HG02973 (cell line): ENCODE results near the gene FOXN3.
"Not testable (repeated sequence)": the region's sequence is repeated elsewhere in the genome, so short reads cannot be mapped to it uniquely, and the experiment has no call there.

Experiments
- ATAC-seq: cut with Tn5 transposase; IDR thresholded peaks from one replicate; pipeline ENCODE4 v1.9.1; 2021; ENCODE audit warnings: moderate library complexity; ENCODE audit not compliant: unreplicated experiment

Gene FOXN3

DNA sequence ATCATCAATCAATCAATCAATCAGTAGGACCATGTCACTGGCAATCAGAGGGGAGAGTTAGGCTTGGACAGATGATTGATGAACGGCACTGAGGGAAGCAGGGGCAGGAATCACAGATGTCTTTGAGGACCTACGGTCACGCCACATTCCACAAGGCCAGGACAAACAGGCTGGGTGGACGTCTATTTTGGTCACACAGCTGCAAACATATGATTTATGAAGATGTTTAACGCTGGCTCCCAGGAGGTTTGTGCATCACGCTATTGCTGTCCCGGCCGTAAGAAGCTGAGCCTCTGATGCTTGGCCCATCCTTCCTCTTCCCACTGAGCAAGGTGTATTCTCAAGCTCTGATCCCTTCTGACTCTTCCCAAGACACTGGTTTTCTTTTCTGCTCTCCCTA, 160.8 kb downstream of the FOXN3 start:
- ATAC-seq: no peak

DNA sequence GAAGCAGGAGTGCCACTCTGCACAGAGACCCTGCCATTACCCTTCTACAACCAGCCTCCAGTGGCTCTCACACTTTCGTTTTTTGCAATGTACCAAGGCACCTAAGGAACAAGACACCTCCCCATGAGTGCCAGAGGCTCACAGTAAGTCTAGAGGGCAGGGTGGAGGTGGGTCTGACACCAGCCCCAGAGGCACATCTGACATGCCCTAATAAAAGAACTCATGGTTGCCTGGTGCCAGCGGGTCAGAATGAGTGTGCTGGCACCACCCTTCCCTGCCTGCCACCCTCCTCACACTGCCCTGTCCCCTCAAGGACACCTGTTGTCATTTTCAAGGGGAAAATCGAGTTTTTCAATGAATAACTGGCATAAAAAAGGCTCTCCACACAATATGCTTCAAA, 161.2 kb downstream of the FOXN3 start:
- ATAC-seq: no peak

GRCh38 chr14:89255012-89255411, 162.0 kb downstream of the FOXN3 start:
- ATAC-seq: no peak

DNA sequence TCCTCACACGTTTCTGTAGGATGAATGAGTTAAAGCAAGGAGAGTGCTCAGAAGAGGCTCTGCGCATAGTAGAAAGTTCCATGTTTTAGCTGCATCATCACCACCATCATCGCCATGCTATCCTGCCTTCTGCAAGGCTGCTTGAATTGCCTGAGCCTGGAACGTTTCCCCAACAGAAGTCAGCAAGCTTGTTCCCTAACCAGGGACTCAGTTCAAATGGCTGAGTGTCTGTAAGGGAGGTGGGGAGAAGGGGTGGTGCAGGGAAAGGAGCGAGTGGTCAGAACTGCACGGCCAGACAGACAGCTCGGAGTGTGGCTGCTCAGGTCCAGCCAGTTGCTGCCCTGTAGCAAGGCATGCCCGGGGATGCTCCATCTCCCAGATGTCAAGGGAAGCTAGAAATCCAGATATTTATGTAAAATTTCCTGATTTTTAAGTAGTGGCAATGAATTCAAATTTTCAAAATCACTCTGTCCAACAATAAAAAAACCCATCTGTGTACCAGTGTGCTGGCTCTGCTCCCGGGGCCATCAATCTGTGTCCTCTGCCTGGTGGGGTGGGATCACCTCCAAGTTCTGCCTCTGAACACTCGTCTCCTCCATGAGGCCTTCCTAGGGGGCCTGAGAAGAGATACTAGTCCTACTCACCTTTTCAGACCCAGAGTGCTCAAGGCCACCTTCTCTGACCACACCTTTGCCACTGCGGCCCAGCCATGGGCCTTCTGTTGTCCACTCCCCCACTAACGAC, 162.7 kb downstream of the FOXN3 start:
- ATAC-seq: no peak

GRCh38 chr14:89252887-89253532, 164.0 kb downstream of the FOXN3 start:
- no peak for ATAC-seq

DNA sequence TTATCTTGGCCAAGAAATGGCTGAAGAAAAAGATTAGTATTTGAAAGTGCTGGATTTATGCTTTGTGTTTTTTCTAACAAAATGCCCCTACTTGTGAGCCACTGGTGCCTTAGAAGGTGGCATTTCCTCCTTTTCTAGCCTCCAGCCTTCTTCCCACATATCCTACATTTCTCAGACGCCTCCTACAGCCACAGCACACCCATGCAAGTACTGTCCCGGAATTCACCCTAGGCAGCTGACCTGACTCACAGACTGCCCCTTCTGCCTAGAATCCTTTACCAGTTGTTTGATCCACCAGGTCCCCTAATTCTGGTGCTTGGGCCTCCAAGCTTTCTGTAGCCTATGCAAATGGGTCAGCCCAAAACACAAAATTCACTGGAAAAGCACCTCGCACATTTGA, 166.0 kb downstream of the FOXN3 start:
- no peak for ATAC-seq

DNA sequence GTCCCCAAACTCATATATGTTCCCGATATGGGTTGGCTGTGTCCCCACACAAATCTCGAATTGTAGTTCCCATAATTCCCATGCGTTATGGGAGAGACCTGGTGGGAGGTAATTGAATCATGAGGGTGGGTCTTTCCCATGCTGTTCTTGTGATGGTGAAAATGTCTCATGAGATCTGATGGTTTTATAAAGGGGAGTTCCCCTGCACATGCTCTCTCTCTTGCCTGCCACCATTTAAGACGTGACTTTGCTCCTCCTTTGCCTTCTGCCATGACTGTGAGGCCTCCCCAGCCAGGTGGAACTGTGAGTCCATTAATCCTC, 166.4 kb downstream of the FOXN3 start:
- not testable (repeated sequence) for ATAC-seq

- ATAC-seq: no peak
Measured at GRCh38 chr14:89249972-89250654, 166.9 kb downstream of the FOXN3 start.

DNA sequence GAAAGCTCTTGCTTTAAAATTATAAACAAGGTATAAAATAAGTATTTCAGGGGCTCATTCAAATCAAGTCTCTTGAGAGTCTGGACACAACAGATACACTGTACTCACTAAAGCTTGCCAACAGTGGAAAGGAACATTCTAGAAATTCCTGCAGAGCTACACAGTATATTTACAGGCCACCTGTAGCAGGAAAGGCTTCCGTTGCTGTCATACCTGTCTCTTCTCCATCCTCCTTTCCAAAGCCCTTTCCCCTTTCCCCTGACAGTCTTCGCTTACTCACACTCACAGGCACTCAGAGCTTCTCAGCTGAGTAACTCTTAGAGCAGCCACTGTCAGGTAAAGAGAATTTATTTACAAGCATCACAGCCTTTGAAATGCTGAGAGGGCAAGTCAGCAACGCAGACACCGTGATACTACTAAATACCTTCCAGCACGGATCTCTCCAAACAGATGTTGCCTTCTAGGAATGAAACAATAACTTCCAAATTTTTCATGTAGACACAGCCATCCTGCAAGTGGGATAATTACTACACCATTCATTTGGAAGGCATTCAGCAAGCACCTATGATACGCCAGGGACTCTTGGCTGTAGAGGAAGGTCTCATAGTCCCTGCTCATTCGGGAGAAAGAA, 167.9 kb downstream of the FOXN3 start:
- ATAC-seq: no peak

- no peak for ATAC-seq
Measured at GRCh38 chr14:89248411-89249064, 168.5 kb downstream of the FOXN3 start.

DNA sequence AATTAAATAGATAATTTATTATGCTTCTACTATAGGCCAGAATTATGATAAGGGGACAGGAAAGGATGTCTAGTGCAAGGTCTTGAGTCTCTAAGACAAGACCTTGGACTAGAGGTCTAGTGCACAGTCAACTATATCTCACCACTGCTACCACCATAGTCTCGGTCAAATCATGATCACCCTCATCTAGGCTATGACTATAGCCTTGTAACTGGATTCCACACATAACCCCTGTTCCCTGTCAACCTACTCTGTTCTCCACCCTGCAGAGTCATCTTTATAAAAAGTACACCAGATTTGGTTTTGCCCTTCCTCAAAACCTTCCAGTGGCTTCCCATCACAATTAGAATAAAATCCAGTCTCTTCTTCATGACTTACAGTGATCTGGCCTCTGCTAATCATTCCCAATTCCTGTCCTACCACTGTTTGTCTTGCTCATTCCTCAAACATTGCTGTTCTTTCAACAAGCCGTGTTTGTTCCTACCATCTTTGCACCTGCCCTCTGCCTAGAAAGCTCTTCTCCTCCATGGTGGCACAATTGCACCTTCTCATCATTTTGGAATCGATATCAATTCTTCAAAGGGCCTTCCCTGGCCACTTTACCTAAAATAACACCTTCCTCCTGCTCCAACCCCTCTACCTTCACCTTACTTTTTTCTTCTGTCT, 169.4 kb downstream of the FOXN3 start:
- ATAC-seq: no peak

- ATAC-seq: no peak
Measured at GRCh38 chr14:89246290-89246689, 170.7 kb downstream of the FOXN3 start.

DNA sequence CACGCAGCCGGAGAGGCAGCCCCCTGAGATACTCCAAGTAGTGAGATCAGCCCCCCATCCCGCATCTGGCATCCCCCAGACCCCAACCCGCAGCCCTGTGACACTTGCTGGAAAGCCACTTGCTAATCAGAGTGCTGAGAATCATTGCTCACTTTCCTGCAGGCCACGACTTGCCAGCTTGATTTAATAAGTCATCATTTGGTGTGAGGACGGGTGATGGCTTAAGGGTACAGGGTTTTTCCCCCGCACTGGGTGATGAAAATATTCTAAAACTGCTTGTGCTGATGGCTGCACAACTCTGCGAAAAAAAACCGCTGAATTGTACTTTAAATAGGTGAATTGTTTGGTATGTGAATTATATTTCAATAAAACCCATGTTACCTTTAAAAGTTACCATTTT, 171.2 kb downstream of the FOXN3 start:
- ATAC-seq: no peak

GRCh38 chr14:89244720-89245119, 172.3 kb downstream of the FOXN3 start:
- no peak for ATAC-seq

DNA sequence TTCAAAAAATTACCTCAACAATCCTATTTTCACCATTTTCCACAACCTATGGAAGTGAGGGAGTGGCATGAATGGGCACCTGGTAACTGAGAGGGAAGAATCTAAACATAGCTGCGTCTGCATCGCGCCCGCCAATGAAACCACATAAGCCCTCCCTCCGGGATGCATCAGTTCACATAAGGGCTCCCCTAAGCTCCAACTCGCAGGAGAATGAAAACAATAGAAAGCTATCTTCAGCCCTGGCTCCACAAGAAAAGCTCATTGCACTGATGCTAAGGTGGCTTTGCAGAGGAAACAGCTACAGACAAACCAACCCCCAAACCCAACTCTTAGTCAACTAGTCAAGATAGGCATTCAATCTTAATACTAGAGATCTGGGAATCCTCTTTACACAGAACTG, 173.3 kb downstream of the FOXN3 start:
- ATAC-seq: no peak

- ATAC-seq: no peak
Measured at GRCh38 chr14:89243286-89243685, 173.7 kb downstream of the FOXN3 start.

DNA sequence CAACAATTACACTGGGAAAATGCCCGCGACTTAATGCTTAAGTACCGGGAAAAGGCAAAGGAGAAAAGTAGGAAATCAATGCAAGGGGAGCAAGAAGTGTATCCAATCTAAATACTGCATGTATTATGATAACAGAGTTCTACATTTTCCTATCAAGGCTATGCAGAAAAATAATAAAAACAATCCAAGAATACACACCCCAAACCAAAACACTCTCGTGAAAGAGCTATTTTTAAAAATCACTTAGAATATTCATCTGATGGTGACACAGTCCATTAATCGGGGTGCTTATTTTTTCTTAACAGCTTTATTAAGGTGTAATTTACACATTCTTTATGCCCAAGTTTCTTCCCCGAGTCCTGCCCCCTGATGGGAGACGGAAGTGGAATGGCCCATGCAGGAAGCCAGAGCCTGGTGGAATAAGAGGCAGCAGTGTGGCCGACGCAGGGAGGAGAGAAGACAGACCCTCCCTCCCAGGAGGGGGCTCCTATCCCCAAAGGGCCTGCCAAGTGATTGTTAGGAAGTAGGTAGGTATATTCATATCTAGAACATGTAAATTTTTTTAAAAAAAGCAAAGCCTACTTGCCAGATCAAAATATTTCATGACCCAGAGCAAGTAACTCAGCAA, 174.3 kb downstream of the FOXN3 start:
- no peak for ATAC-seq

GRCh38 chr14:89241934-89242651, 174.9 kb downstream of the FOXN3 start:
- no peak for ATAC-seq

- no peak for ATAC-seq
Measured at GRCh38 chr14:89241257-89241656, 175.8 kb downstream of the FOXN3 start.

DNA sequence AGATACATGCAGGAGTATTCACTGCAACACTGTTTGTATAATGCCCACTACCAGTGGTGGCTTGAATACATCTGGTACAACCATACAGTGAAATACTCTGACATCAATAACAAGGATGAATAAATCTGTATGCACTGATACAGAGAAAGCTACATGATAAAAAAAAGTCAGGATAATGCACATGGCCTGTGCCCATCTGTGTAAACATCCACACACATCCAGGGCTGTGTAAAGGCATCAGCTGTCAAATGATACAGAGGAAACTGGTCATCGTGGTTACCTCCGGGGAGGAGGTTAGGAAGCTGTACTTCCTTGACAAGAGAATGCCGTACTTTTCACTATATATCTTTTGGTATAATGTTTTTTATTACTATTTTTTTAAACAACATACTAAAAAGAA, 176.6 kb downstream of the FOXN3 start:
- no peak for ATAC-seq
